ENCODE measurements around the gene ALCAM. TPM values are rescaled to one million over a fixed set of nuclear protein-coding genes. Genes with fewer than 3 reads are reported as not detected.

ALCAM gene
- total RNA-seq, 4 donors from 2014 or later = 5.9 to 151 (median 19.0) TPM

DNA sequence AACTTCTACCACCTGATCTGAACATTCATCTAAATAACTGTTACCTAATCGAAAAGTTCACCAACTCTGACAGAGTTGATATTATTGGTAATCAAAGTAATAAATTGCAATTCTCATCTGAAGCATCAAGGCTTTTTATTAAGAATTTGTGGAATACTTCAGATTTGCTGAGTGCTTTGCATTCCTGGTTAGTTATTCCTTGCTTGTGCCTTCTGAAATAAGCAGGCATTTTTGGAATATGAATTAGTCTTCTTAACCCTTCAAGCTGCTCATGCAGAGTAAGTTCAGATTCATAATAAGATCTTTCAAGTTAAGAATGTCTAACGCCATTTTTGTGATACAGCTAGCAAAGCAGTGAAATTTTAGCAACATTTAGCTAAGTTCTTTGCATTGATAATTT is 188.5 kb downstream of the ALCAM start:
- H3K27me3 ChIP-seq = no peaks in the 10 kb centered on the region
- H3K27ac ChIP-seq = no peak overlapping the region
- H3K36me3 ChIP-seq = no peaks in the 10 kb centered on the region
- no peaks in the 10 kb centered on the region for H3K4me1 ChIP-seq
- no peaks in the 10 kb centered on the region for H3K9me3 ChIP-seq
- DNase-seq = no peak
- TF ChIP-seq, protein P1, sequence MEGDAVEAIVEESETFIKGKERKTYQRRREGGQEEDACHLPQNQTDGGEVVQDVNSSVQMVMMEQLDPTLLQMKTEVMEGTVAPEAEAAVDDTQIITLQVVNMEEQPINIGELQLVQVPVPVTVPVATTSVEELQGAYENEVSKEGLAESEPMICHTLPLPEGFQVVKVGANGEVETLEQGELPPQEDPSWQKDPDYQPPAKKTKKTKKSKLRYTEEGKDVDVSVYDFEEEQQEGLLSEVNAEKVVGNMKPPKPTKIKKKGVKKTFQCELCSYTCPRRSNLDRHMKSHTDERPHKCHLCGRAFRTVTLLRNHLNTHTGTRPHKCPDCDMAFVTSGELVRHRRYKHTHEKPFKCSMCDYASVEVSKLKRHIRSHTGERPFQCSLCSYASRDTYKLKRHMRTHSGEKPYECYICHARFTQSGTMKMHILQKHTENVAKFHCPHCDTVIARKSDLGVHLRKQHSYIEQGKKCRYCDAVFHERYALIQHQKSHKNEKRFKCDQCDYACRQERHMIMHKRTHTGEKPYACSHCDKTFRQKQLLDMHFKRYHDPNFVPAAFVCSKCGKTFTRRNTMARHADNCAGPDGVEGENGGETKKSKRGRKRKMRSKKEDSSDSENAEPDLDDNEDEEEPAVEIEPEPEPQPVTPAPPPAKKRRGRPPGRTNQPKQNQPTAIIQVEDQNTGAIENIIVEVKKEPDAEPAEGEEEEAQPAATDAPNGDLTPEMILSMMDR (IDR thresholded peaks at IDR 0.05) = no peak
- H3K4me3 ChIP-seq = no peak overlapping the region
- intact Hi-C loops (cut with DNase I; ENCODE audit: low total_unique reads) = no loop called here

DNA sequence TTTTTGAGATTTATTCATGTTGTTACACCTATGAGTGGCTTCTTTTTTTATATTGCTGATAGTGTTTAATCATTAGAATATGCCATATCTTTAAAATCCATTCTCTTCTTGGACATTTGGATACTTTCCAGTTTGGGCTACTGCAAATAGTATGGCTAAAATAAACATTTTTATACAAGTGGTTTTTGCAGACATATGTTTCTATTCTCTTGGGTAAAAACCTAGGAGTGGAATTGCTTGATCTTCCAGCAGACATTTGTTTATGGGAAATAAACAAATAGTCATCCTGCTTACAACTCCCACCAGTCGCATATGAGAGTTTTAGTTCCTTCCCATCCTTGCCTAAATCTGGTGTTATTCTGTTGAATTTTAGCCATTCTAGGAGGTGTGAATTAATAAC is 193.1 kb downstream of the ALCAM start:
- TF ChIP-seq, protein P1 (IDR thresholded peaks at IDR 0.05) = no peak
- TF ChIP-seq POLR2A (IDR thresholded peaks at IDR 0.05) = no peak
- intact Hi-C loops (cut with DNase I; ENCODE audit: low total_unique reads) = no loop called here

DNA sequence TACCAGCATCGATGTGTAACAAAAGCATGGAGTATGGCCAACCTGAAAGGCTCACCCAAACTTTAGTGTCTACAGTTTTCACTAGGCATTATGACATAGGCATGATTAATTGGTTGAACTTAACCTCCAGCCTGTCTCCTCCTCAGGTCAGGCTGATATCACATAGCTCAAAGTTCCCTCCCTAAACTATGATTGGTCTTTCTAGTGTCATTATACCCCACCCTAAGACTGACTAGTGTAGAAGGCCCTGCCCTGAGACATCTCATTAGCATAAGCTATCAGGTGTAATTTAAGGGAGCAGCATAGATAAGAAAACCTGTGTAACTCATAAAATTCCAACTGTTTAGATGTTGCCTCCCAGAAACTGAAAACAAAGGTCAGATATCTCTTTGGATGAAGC is 195.2 kb downstream of the ALCAM start:
- Histone ChIP-seq H3K36me3 (no peaks in the 10 kb centered on the region), H3K27me3 (no peaks in the 10 kb centered on the region), H3K27ac (no peak overlapping the region), H3K9me3 (no peaks in the 10 kb centered on the region), H3K4me1 (no peaks in the 10 kb centered on the region), H3K4me3 (no peak overlapping the region)
- TF ChIP-seq, protein P1 (IDR thresholded peaks at IDR 0.05) = no peak
- no peak for TF ChIP-seq POLR2A (IDR thresholded peaks at IDR 0.05)
- DNase-seq = no peak
- intact Hi-C loops (cut with DNase I; ENCODE audit: low total_unique reads) = no loop called here

More for the DNA sequence above, 193.1 kb downstream of the ALCAM start:
- Histone ChIP-seq H3K4me3 (no peak overlapping the region), H3K4me1 (no peaks in the 10 kb centered on the region), H3K9me3 (no peaks in the 10 kb centered on the region), H3K27ac (no peak overlapping the region), H3K27me3 (no peaks in the 10 kb centered on the region), H3K36me3 (no peaks in the 10 kb centered on the region)
- no peak for DNase-seq

DNA sequence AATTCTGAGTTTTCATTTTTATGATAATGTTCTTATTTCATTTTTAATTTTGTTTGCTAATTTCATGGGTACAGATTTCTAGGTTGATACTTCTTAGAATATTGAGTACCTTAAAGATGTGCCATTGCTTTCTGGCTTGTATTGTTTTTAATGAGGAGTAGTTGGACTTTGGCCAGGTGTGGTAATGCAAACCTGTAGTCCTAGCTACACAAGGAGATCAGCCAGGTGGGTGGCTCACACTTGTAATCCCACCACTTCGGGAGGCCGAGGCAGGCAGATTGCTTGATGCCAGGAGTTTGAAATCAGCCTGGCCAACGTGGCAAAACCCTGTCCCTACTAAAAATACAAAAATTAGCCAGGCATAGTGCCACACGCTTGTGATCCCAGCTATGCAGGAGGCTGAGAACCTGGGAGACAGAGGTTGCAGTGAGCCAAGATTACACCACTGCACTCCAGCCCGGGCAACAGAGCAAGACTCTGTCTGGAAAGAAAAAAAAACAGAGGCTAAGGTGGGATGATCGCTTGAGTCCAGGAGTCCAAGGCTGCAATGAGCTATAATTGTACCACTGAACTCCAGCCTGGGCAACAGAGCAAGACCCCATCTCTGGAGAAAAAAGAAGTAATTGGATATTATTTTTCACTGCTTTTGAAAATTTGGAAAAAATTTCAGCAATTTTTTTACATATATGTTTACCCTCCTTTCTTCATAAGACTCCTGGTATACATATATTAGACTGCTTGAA is 198.0 kb downstream of the ALCAM start:
- no peak for TF ChIP-seq POLR2A (IDR thresholded peaks at IDR 0.05)
- TF ChIP-seq, protein P1 (IDR thresholded peaks at IDR 0.05) = no peak
- no peaks in the 10 kb centered on the region for H3K27me3 ChIP-seq
- H3K36me3 ChIP-seq = no peaks in the 10 kb centered on the region
- intact Hi-C loops (cut with DNase I; ENCODE audit: low total_unique reads) = no loop called here
- no peak for DNase-seq
- H3K9me3 ChIP-seq = no peaks in the 10 kb centered on the region
- H3K4me3 ChIP-seq = no peak overlapping the region
- no peak overlapping the region for H3K27ac ChIP-seq
- no peaks in the 10 kb centered on the region for H3K4me1 ChIP-seq

DNA sequence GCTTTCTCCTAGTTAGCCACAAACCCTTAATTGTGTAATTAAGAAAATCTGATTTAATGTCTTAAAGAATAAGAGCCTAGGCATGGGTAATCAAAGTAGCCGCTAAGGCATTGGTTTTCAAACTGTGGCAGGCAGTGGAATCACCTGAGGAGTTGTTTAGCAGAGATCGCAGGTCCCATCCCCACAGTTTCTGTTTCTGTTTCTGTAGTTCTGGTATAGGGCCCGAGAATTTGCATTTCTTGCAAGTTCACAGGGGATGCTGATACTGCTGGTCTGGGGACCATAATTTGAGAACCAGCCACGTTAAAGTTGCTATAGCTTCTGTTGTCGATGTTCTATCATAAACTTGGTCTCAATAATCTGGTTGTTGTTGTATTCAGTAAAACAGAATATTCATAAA is 204.3 kb downstream of the ALCAM start:
- Histone ChIP-seq H3K27ac (no peak overlapping the region), H3K27me3 (no peaks in the 10 kb centered on the region), H3K36me3 (no peaks in the 10 kb centered on the region), H3K4me1 (no peaks in the 10 kb centered on the region), H3K4me3 (no peak overlapping the region), H3K9me3 (no peaks in the 10 kb centered on the region)
- no peak for TF ChIP-seq POLR2A (IDR thresholded peaks at IDR 0.05)
- TF ChIP-seq, protein P1 (IDR thresholded peaks at IDR 0.05) = no peak
- intact Hi-C loops (cut with DNase I; ENCODE audit: low total_unique reads) = no loop called here
- no peak for DNase-seq

Data from uterus (tissue), 4 donors.